Heart right ventricle (tissue), 16 donors: ENCODE measurements around the gene CNTN5. TPM values are rescaled to one million over a fixed set of nuclear protein-coding genes. Genes with fewer than 3 reads are reported as not detected.

ENCODE experiments used
- ATAC-seq, 8 donors: fragments of 200-7000 bp; cut with Tn5 transposase; one replicate each; pipeline ENCODE4 v1.9.1; 2020; ENCODE audit warnings: mild to moderate bottlenecking in 8 of 8, moderate library complexity in 8 of 8, moderate number of reproducible peaks in 1 of 8
- DNase-seq, 2 donors: peaks; one replicate each; pipeline ENCODE4 v3.0.0-alpha.2; 2020
- H3K27ac ChIP-seq, 10 donors: fragments of 200-600 bp; sonication (generic) in 2 of 10; one replicate each; pipeline versions ENCODE4 v1.5.0 to v1.8.0; 2020 to 2022; ENCODE audit warnings: mild to moderate bottlenecking in 3 of 10
- H3K27me3 ChIP-seq, 7 donors: fragments of 200-600 bp; one replicate each; pipeline ENCODE4 v1.8.0; 2021 to 2022; ENCODE audit warnings: mild to moderate bottlenecking in 2 of 7
- H3K36me3 ChIP-seq, 9 donors: fragments of 200-600 bp; sonication (generic) in 1 of 9; one replicate each; pipeline versions ENCODE4 v1.5.0 to v1.8.0; 2020 to 2022; ENCODE audit warnings: mild to moderate bottlenecking in 2 of 9
- H3K4me1 ChIP-seq, 9 donors: fragments of 200-600 bp; sonication (generic) in 1 of 9; one replicate each; pipeline versions ENCODE4 v1.5.0 to v1.8.0; 2020 to 2022; ENCODE audit warnings: mild to moderate bottlenecking in 4 of 9
- H3K4me3 ChIP-seq, 10 donors: fragments of 200-600 bp; sonication (generic) in 2 of 10; one replicate each; pipeline versions ENCODE4 v1.5.0 to v1.8.0; 2020 to 2022; ENCODE audit warnings: mild to moderate bottlenecking in 7 of 10, moderate library complexity in 2 of 10
- H3K9me3 ChIP-seq, 11 donors: fragments of 200-600 bp in 10 of 11; sonication (generic) in 2 of 11; one replicate each; pipeline versions ENCODE4 v1.5.0 to v1.8.0; 2013 to 2022; ENCODE audit warnings: mild to moderate bottlenecking in 2 of 11, control low read depth in 1 of 11, moderate library complexity in 1 of 11
- WGBS, 2 donors: extraction: QIAGEN DNeasy Blood & Tissue Kit; methylation state at CpG; one replicate each; pipeline ENCODE4 v1.1.7; 2013; ENCODE audit warnings: inconsistent platforms in 1 of 2; 5-methylcytosine and 5-hydroxymethylcytosine counted together
- intact Hi-C, 10 donors: fragments of 100-400 bp; cut with DNase I; formaldehyde crosslinking; loops; one replicate each; pipeline versions ENCODE4 v1.11.1 to v1.14.2; 2022
- polyA plus RNA-seq, 2 donors: library from polyadenylated mRNA; stranded (reverse); fragments of 200-250 nt; gene quantifications; one replicate each; pipeline ENCODE4 v1.2.3, GENCODE V29; 2013
- total RNA-seq, 10 donors: library from RNA; stranded (reverse); fragmentation: NEBNext Ultra II Directional in 3 of 10; extraction: Animal tissue kit (Norgen Biotek cat#: 25700) in 3 of 10; gene quantifications; one replicate each; pipeline versions ENCODE4 v1.2.1 to v1.2.4, GENCODE V29; 2021 to 2023
- TF ChIP-seq, protein P1 (sequence below), 9 donors: fragments of 200-600 bp; sonication (generic) in 2 of 9; IDR thresholded peaks; one replicate each; pipeline versions ENCODE4 v1.5.0 to v1.8.0; 2021 to 2022; ENCODE audit warnings: antibody characterized with exemption in 9 of 9, mild to moderate bottlenecking in 5 of 9, moderate library complexity in 1 of 9
- donor health status: Arrhythmogenic right ventricular cardiomyopathy.
- donor health status: ischemic (EF 13 %, LVEDD 7.1; RV severe dilation, severe dysfunction).
- donor health status: healthy with polysubstance abuse.
- donor health status: DM: no; HTN: yes; CAD: no.
- donor health status: DM: no; HTN: no; CAD: no.
- donor health status: ischemic (EF 25% LVEDD 6.9; RV normal size, moderate dysfunction).
- donor health status: ischemic (EF 25% LVEDD 5.7; RV mildly dilated, moderate dysfunction).
- donor health status: healthy.
- donor health status: DM: yes; HTN: yes; CAD: no.
- donor health status: Ischemic cardiomyopathy.
- donor health status: ischemic (EF 35%, LVEDD 5.7; RV mildly dilated, moderate dysfunction).
- donor health status: nonischemic (EF 11% LVEDD 7.7; RV severe dilation, severe dysfunction).
- donor health status: DM: yes; HTN: yes; CAD: no.
- donor health status: PGD.
- donor health status: ischemic (EF 29% LVEDD 5.4; RV normal size, mild dysfunction).
- donor health status: nonischemic (EF 23%, LVEDD 6.1; RV moderate dilation, normal function).

The CNTN5 gene
- total and polyA plus RNA-seq, 12 donors = 0.05 to 0.35 (median 0.17) TPM; not detected in 6

DNA sequence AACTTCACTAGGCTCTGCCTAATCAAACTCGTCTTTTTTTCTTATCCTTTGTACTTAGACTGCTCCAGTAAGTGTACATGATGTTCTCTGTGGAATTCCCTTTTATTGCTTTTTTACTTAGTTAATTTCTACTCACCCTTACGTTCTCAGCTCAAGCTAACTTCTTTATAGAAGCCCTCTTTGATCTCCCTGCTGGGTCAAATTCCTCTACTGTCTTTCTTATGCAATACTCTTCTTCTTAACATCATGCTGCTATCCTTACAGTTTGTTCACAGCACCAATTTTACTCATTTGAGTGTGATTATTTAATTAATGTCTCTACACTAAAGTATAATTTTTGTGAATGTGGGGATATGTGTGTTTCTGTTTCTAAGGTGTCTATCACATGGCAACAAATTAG, 498.3 kb downstream of the CNTN5 start:
- H3K4me1 ChIP-seq = no peaks in the 10 kb centered on the region
- ATAC-seq = no peak
- 57 to 70% methylated on average over 2 of the region's 2 CpGs for WGBS, 2 donors

DNA sequence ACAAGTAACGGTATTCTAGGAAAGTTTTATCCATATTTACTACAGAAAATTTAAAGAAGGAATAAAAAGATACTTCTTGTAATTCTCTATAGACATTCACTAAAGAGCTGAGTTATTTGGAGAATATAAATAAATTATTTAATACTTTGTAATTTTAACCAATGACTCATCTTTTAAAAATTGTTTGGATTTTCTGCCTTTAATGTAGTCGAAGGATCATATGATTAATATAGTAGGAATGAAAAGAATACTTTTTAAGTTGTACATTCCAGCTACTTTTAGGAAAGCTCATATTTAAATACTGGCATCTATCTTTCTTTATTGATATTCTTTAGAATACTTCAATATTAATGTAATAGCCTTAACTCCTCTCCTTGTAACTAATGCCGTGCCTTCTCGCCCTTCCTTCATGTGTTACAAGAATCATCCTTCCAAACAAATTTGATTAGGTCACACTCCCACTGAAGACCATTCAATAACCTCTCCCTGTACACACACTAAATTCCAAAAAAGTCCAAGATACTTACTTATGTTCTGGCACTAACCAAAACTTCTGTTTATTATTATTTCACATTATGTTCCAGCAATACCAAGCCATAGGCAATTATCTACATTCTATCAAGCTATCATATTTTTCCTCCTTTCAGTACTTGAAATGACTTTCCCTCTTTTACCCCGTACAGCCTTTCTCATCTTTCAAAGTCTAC, 501.9 kb downstream of the CNTN5 start:
- 77 to 80% methylated on average over 5 of the region's 5 CpGs for WGBS, 2 donors
- TF ChIP-seq, protein P1, sequence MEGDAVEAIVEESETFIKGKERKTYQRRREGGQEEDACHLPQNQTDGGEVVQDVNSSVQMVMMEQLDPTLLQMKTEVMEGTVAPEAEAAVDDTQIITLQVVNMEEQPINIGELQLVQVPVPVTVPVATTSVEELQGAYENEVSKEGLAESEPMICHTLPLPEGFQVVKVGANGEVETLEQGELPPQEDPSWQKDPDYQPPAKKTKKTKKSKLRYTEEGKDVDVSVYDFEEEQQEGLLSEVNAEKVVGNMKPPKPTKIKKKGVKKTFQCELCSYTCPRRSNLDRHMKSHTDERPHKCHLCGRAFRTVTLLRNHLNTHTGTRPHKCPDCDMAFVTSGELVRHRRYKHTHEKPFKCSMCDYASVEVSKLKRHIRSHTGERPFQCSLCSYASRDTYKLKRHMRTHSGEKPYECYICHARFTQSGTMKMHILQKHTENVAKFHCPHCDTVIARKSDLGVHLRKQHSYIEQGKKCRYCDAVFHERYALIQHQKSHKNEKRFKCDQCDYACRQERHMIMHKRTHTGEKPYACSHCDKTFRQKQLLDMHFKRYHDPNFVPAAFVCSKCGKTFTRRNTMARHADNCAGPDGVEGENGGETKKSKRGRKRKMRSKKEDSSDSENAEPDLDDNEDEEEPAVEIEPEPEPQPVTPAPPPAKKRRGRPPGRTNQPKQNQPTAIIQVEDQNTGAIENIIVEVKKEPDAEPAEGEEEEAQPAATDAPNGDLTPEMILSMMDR (IDR thresholded peaks at IDR 0.05) = no peak
- ATAC-seq (no peak), DNase-seq (no peak)
- intact Hi-C loops = no loop called here
- no peaks in the 10 kb centered on the region for H3K4me1 ChIP-seq
- no peaks in the 10 kb centered on the region for H3K27me3 ChIP-seq
- H3K36me3 ChIP-seq = no peaks in the 10 kb centered on the region
- no peak overlapping the region for H3K27ac ChIP-seq
- H3K9me3 ChIP-seq = no peaks in the 10 kb centered on the region
- no peak overlapping the region for H3K4me3 ChIP-seq

More for the DNA sequence above, 498.3 kb downstream of the CNTN5 start:
- no peak overlapping the region for H3K27ac ChIP-seq
- no peaks in the 10 kb centered on the region for H3K9me3 ChIP-seq
- no peaks in the 10 kb centered on the region for H3K27me3 ChIP-seq
- H3K4me3 ChIP-seq = no peak overlapping the region
- intact Hi-C loops = no loop called here
- no peaks in the 10 kb centered on the region for H3K36me3 ChIP-seq
- no peak for DNase-seq
- TF ChIP-seq, protein P1 (IDR thresholded peaks at IDR 0.05) = no peak

DNA sequence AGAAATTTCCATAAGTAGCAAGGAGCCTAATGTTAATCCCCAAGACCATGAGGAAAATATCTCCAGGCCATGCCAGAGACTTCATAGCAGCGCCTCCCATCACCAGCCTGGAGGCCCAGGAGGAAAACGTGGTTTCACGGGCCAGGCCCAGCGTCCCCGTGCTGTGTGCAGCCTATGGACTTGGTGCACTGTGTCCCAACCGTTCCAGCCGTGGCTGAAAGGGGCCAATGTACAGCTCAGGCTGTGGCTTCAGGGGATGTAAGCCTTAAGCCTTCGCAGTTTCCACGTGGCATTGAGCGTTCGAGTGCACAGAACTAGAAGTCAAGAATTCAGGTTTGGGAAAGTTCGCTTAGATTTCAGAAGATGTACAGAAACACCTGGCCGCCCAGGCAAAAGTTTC, 510.7 kb downstream of the CNTN5 start:
- TF ChIP-seq, protein P1 (IDR thresholded peaks at IDR 0.05) = no peak
- Histone ChIP-seq H3K4me1 (no peaks in the 10 kb centered on the region), H3K4me3 (no peak overlapping the region), H3K27me3 (no peaks in the 10 kb centered on the region), H3K36me3 (no peaks in the 10 kb centered on the region), H3K27ac (no peak overlapping the region), H3K9me3 (no peaks in the 10 kb centered on the region)
- no peak for DNase-seq
- intact Hi-C loops = no loop called here
- 90% methylated on average over 13 of the region's 13 CpGs for WGBS, 2 donors
- ATAC-seq = no peak

DNA sequence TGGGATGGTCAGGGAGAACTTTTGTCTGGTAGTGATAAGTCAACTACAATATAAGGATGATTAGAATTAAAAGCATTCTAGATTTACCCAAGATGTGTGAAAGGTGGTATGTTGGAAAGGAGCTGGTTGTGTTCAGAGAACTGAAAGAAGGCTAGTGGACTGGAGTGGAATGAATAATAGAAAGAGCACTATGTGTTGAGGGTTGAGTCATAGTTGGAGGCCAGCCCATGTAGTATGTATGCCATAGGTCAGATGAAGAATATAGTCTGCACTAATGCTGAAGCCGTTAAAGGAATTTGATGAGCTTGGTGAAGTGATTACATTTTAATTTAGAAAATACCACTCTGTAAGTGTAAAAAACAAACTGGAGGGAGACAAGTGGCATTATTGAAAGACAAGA, 514.1 kb downstream of the CNTN5 start:
- ATAC-seq (no peak), DNase-seq (no peak)
- no peak overlapping the region for H3K4me3 ChIP-seq
- H3K4me1 ChIP-seq = no peaks in the 10 kb centered on the region
- H3K36me3 ChIP-seq = no peaks in the 10 kb centered on the region
- intact Hi-C loops = no loop called here
- H3K27me3 ChIP-seq = no peaks in the 10 kb centered on the region
- 62 to 80% methylated on average over 1 of the region's 1 CpG for WGBS, 2 donors
- H3K9me3 ChIP-seq = no peaks in the 10 kb centered on the region
- H3K27ac ChIP-seq = no peak overlapping the region
- TF ChIP-seq, protein P1 (IDR thresholded peaks at IDR 0.05) = no peak
